Measurements from ENCODE around the gene CYP2A13. TPM values are rescaled to one million over a fixed set of nuclear protein-coding genes. Genes with fewer than 3 reads are reported as not detected.

The CYP2A13 gene
- total RNA-seq, result not detected in 2 replicates

GRCh38 chr19:41088151-41088550 lies at the start of gene CYP2A13:
TSS of gene CYP2A13 (plus strand) at chr19:41088451. CDS start at chr19:41088472, 21 bp downstream.

GRCh38 chr19:41114132-41114531 lies 25.9 kb downstream of the CYP2A13 start, which contains the start of gene CYP2F1:
TSS of gene CYP2F1 (plus strand) at chr19:41114432. CDS start at chr19:41116189, 1,757 bp downstream.

Other genes starting within 250 kb of the CYP2A13 start
- gene CYP2A6, start 238.0 kb upstream of the CYP2A13 start, total RNA-seq, result not detected in 2 replicates
- gene CYP2A7, start 206.2 kb upstream of the CYP2A13 start, total RNA-seq, result not detected in 2 replicates
- gene CYP2B6, start 97.2 kb upstream of the CYP2A13 start, total RNA-seq, result not detected in 2 replicates
- gene CYP2F1, start 26.0 kb downstream of the CYP2A13 start, total RNA-seq, result not detected in 2 replicates
- gene CYP2S1, start 104.8 kb downstream of the CYP2A13 start, total RNA-seq, result 0.65 TPM in 1 of 2 replicates, not detected in the other
- gene AXL, start 130.8 kb downstream of the CYP2A13 start, total RNA-seq, result 141 and 148 TPM in 2 replicates
- gene HNRNPUL1, start 175.9 kb downstream of the CYP2A13 start, total RNA-seq, result 102 and 107 TPM in 2 replicates
- 6.5 and 8.7 TPM in 2 replicates for gene CCDC97, start 221.7 kb downstream of the CYP2A13 start, total RNA-seq

All from cardiac atrium fibroblast (primary cell).